K562 (cell line): ENCODE data around the gene MUCL3. TPM values are rescaled to one million over a fixed set of nuclear protein-coding genes. Genes with fewer than 3 reads are reported as not detected.

Source experiments
- CBX3 ChIP-seq, 2 experiments: IDR thresholded peaks; 1 replicate in 1 of 2; 2 replicates in 1 of 2; pipeline ENCODE4 v1.6.1; 2012; ENCODE audit warnings: inconsistent platforms in 2 of 2, low read length in 2 of 2, borderline replicate concordance in 1 of 2, control low read depth in 1 of 2
- GTF3C2 ChIP-seq: IDR thresholded peaks from 3 replicates; pipeline ENCODE4 v1.6.1; 2011; ENCODE audit warnings: borderline replicate concordance, mild to moderate bottlenecking, moderate library complexity; ENCODE audit not compliant: insufficient read length; ENCODE audit errors: extremely low read depth
- LEF1 ChIP-seq: fragments of 450-650 bp; IDR thresholded peaks from 2 replicates; pipeline ENCODE4 v1.6.1; 2016; ENCODE audit warnings: mild to moderate bottlenecking
- MAFK ChIP-seq: IDR thresholded peaks from 2 replicates; pipeline ENCODE4 v1.6.1; 2011; ENCODE audit warnings: low read length, improper control_type of control experiment
- POLR3A ChIP-seq: IDR thresholded peaks from 2 replicates; pipeline ENCODE4 v1.6.1; 2011; ENCODE audit warnings: borderline replicate concordance, mild to moderate bottlenecking, moderate library complexity; ENCODE audit not compliant: insufficient read length, insufficient read depth; ENCODE audit errors: extremely low read depth
- TRIM24 ChIP-seq, 2 experiments: fragments of 450-650 bp; IDR thresholded peaks; 2 replicates each; pipeline ENCODE4 v1.6.1; 2016
- UBTF ChIP-seq, 2 experiments: IDR thresholded peaks; 2 replicates each; pipeline ENCODE4 v1.6.1; 2012; ENCODE audit warnings: improper control_type of control experiment in 2 of 2, low read depth in 2 of 2, low read length in 2 of 2, borderline replicate concordance in 1 of 2
- XRCC4 ChIP-seq: IDR thresholded peaks from one replicate; pipeline ENCODE4 v1.6.1; 2011; ENCODE audit not compliant: insufficient read depth, insufficient read length; ENCODE audit errors: extremely low read depth
- ZFP91 ChIP-seq: sonication (generic); formaldehyde crosslinking; IDR thresholded peaks from 2 replicates; pipeline ENCODE4 v1.8.0; 2022; ENCODE audit warnings: mild to moderate bottlenecking, missing genetic modification reagents
- ZNF354B ChIP-seq: fragments of 250-450 bp; sonication (Bioruptor Pico); IDR thresholded peaks from 2 replicates; pipeline ENCODE4 v1.4.0; 2020
- ZNF398 ChIP-seq: fragments of 250-450 bp; sonication (Bioruptor Pico); IDR thresholded peaks from 2 replicates; pipeline ENCODE4 v1.8.0; 2021; ENCODE audit warnings: moderate library complexity, mild to moderate bottlenecking, inconsistent platforms
- ZNF639 ChIP-seq, 2 experiments: fragments of 200-800 bp in 1 of 2; sonication (Bioruptor generic) in 1 of 2; sonication (generic) in 1 of 2; formaldehyde crosslinking in 1 of 2; IDR thresholded peaks in 1 of 2; conservative IDR thresholded peaks in 1 of 2; 2 replicates each; pipeline versions ENCODE4 v1.5.0 to v1.6.1; 2016 to 2020; ENCODE audit warnings: missing compliant biosample characterization in 1 of 2, missing genetic modification characterization in 1 of 2, missing genetic modification reagents in 1 of 2
- polyA plus RNA-seq, 8 experiments: library from polyadenylated mRNA; depleted of rRNA in 4 of 8; stranded (reverse) in 5 of 8; unstranded in 3 of 8; fragments of >200 nt; fragmentation: Nextera tagmentation in 2 of 8; fragmentation: Illumina TruSeq in 1 of 8; extraction: Ambion mirVana in 2 of 8; extraction: Trizol in 1 of 8; gene quantifications; 2 replicates each; pipeline versions ENCODE4 v1.2.1 to v1.2.3, GENCODE V29; 2011 to 2014; ENCODE audit warnings: inconsistent platforms in 1 of 8, missing spikeins in 1 of 8
- total RNA-seq, 7 experiments: library from RNA; depleted of rRNA in 6 of 7; stranded (reverse); fragments of >200 nt in 6 of 7; fragmentation: Illumina TruSeq in 2 of 7; extraction: Trizol in 2 of 7; gene quantifications; 2 replicates each; pipeline versions ENCODE4 v1.2.1 to v1.2.3, GENCODE V29; 2011 to 2021; ENCODE audit warnings: low replicate concordance in 1 of 7
- TF ChIP-seq, protein P1 (sequence below): sonication (generic); formaldehyde crosslinking; IDR thresholded peaks from 2 replicates; pipeline ENCODE4 v1.9.0; 2022; ENCODE audit warnings: mild to moderate bottlenecking, missing genetic modification reagents

MUCL3 gene
- total and polyA plus RNA-seq, 9 of the 15 experiments (the other 6 are each of a cell fraction or from before 2014, with no cell fraction given) = 0.07 TPM; not detected in 8

- TF ChIP-seq ZNF398 (no peak), LEF1 (no peak), TRIM24 (IDR thresholded peaks at IDR 0.05) (no peak), ZFP91 (CRISPR knock-in tag) (no peak), POLR3A (no peak), XRCC4 (no peak), CBX3 (IDR thresholded peaks at IDR 0.05; ENCODE audit: borderline replicate concordance in 1 of 2, low read length in 2 of 2) (no peak), MAFK (no peak; the same call in 1 of the 2 replicates), UBTF (IDR thresholded peaks at IDR 0.05; ENCODE audit: borderline replicate concordance in 1 of 2, low read depth in 2 of 2, low read length in 2 of 2) (peak; percentile 85 to 96; a peak in 3 of 4 replicates), GTF3C2 (no peak), ZNF354B (CRISPR knock-in tag) (no peak), ZNF639 (CRISPR knock-in tag; conservative IDR thresholded peaks at IDR 0.05 in 1 of 2, IDR thresholded peaks at IDR 0.05 in 1 of 2) (peak in 1 of 2 experiments; percentile 89; a peak in 2 of 4 replicates)
- TF ChIP-seq, protein P1, sequence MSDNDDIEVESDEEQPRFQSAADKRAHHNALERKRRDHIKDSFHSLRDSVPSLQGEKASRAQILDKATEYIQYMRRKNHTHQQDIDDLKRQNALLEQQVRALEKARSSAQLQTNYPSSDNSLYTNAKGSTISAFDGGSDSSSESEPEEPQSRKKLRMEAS (CRISPR knock-in tag) = peak; percentile 91
These were observed 26.5 kb upstream of the MUCL3 start, which contains the start of gene VARS2 (continued) for GRCh38 chr6:30914076-30914853.
